ENCODE data around the gene CCT6A.
A peak's percentile ranks its signal among the peaks of the same experiment; 100 is the strongest.
"Not testable (repeated sequence)": the region's sequence is repeated elsewhere in the genome, so short reads cannot be mapped to it uniquely, and the experiment has no call there.

CCT6A gene

GRCh38 chr7:56053379-56053778 is 1.8 kb downstream of the CCT6A start:
- DNase-seq (ENCODE audit: low spot score), result no peak

GRCh38 chr7:56053993-56054392 is 2.4 kb downstream of the CCT6A start:
- DNase-seq (ENCODE audit: low spot score), result no peak

- no peak for DNase-seq (ENCODE audit: low spot score)
Measured at GRCh38 chr7:56062382-56062781, 10.8 kb downstream of the CCT6A start.

- DNase-seq (ENCODE audit: low spot score), result no peak
Measured at GRCh38 chr7:56063500-56063881, 11.9 kb downstream of the CCT6A start.

GRCh38 chr7:56063882-56064625 is 12.5 kb downstream of the CCT6A start, which contains the start of gene SUMF2:
Gene SUMF2, plus strand, starts transcription at chr7:56064286. Its CDS starts 26 bp downstream, at chr7:56064312.
- peak; percentile 87 for DNase-seq (ENCODE audit: low spot score)

- DNase-seq (ENCODE audit: low spot score), result not testable (repeated sequence)
Measured at GRCh38 chr7:56066376-56066775, 14.8 kb downstream of the CCT6A start.

GRCh38 chr7:56074371-56074791 is 22.8 kb downstream of the CCT6A start:
- peak; percentile 86 for DNase-seq (ENCODE audit: low spot score)

GRCh38 chr7:56077681-56078080 is 26.1 kb downstream of the CCT6A start:
- no peak for DNase-seq (ENCODE audit: low spot score)

GRCh38 chr7:56078196-56078595 is 26.6 kb downstream of the CCT6A start:
- no peak for DNase-seq (ENCODE audit: low spot score)

- DNase-seq (ENCODE audit: low spot score), result no peak
Measured at GRCh38 chr7:56079450-56080185, 28.1 kb downstream of the CCT6A start.

GRCh38 chr7:56080726-56081435 is 29.3 kb downstream of the CCT6A start:
- not testable (repeated sequence) for DNase-seq (ENCODE audit: low spot score)

GRCh38 chr7:56081626-56082340 is 30.2 kb downstream of the CCT6A start:
- DNase-seq (ENCODE audit: low spot score), result no peak

GRCh38 chr7:56083150-56083785 is 31.7 kb downstream of the CCT6A start:
- no peak for DNase-seq (ENCODE audit: low spot score)

GRCh38 chr7:56086761-56087160 is 35.2 kb downstream of the CCT6A start:
- DNase-seq (ENCODE audit: low spot score), result no peak

- no peak for DNase-seq (ENCODE audit: low spot score)
Measured at GRCh38 chr7:56087445-56087844, 35.9 kb downstream of the CCT6A start.

GRCh38 chr7:56091591-56091990 is 40.0 kb downstream of the CCT6A start:
- no peak for DNase-seq (ENCODE audit: low spot score)

GRCh38 chr7:56092388-56092787 is 40.8 kb downstream of the CCT6A start:
- not testable (repeated sequence) for DNase-seq (ENCODE audit: low spot score)

GRCh38 chr7:56092789-56093531 is 41.4 kb downstream of the CCT6A start, which contains the start of gene PHKG1:
Gene PHKG1, minus strand, starts transcription at chr7:56092952. Its CDS starts 4,011 bp downstream, at chr7:56088941.
- DNase-seq (ENCODE audit: low spot score), result no peak

- peak; percentile 61 for DNase-seq (ENCODE audit: low spot score)
Measured at GRCh38 chr7:56097700-56098099, 46.1 kb downstream of the CCT6A start.

GRCh38 chr7:56098187-56099008 is 46.8 kb downstream of the CCT6A start:
- not testable (repeated sequence) for DNase-seq (ENCODE audit: low spot score)

All from hematopoietic multipotent progenitor cell treated with erythropoietin and hydrocortisone succinate and interleukin-3 and kit ligand, for 15 days (in vitro differentiated cells).